Measurements from ENCODE around the gene ASB1. TPM values are rescaled to one million over a fixed set of nuclear protein-coding genes. Genes with fewer than 3 reads are reported as not detected.

The ASB1 gene
- total and polyA plus RNA-seq, 10 of the 15 experiments (the other 5 are each of a cell fraction or from before 2014, with no cell fraction given) = 5.2 to 31.2 (median 25.8) TPM

DNA sequence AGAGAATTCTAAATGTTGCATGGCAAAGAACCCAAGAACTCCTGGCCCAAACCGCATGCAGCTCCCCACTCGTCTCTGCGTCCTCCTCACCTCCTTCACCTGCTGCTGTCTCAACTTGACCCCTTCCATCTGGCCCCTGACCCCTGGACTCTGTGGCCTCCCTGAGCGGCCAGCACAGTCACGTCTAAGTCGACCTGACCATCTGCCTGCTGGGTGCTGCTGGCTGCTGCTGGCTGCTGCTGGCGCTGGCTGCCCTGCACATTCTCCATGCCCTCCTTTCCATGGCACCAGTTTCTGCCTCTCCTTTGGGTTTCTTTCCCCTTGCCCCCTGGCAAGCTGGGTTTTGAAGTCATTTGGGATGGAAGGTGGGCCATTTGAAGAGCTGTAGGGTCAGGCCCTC, 30.1 kb upstream of the ASB1 start (continued):
- TF ChIP-seq RB1 (IDR thresholded peaks at IDR 0.05; ENCODE audit: borderline replicate concordance) (no peak), HDAC6 (IDR thresholded peaks at IDR 0.05; ENCODE audit: unreplicated experiment) (no peak), DPF2 (IDR thresholded peaks at IDR 0.05) (no peak), TCF7 (IDR thresholded peaks at IDR 0.05; ENCODE audit: borderline replicate concordance) (no peak), MYB (IDR thresholded peaks at IDR 0.05; ENCODE audit: borderline replicate concordance, low read depth, low read length) (no peak), CEBPB (IDR thresholded peaks at IDR 0.05; ENCODE audit: borderline replicate concordance in 1 of 2, low read depth in 2 of 2, low read length in 2 of 2) (no peak)
- TF ChIP-seq, protein P1, sequence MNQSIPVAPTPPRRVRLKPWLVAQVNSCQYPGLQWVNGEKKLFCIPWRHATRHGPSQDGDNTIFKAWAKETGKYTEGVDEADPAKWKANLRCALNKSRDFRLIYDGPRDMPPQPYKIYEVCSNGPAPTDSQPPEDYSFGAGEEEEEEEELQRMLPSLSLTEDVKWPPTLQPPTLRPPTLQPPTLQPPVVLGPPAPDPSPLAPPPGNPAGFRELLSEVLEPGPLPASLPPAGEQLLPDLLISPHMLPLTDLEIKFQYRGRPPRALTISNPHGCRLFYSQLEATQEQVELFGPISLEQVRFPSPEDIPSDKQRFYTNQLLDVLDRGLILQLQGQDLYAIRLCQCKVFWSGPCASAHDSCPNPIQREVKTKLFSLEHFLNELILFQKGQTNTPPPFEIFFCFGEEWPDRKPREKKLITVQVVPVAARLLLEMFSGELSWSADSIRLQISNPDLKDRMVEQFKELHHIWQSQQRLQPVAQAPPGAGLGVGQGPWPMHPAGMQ (IDR thresholded peaks at IDR 0.05; ENCODE audit: borderline replicate concordance) = no peak
- TF ChIP-seq, protein P2, sequence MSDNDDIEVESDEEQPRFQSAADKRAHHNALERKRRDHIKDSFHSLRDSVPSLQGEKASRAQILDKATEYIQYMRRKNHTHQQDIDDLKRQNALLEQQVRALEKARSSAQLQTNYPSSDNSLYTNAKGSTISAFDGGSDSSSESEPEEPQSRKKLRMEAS (IDR thresholded peaks at IDR 0.05; ENCODE audit: low read depth, low read length) = no peak

DNA sequence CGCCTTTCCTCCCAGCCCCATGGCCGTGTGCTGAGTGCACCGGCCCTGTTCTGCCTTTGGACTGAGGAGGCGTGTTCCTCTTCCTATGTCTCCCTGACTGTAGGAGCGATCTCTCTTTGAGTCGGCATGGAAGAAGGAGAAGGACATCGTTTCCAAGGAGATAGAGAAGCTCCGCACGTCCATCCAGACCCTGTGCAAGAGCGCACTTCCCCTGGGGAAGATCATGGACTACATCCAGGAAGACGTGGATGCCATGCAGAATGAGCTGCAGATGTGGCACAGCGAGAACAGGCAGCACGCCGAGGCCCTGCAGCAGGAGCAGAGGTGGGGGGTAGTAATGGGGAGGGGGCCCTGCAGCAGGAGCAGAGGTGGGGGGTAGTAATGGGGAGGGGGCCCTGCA, 29.4 kb upstream of the ASB1 start:
- TF ChIP-seq BMI1 (IDR thresholded peaks at IDR 0.05; ENCODE audit: borderline replicate concordance) = no peak
- RAD21 ChIA-PET (ENCODE audit: unreplicated experiment) = no interaction called here
- Histone ChIP-seq H3K4me1 (ENCODE audit: control insufficient read depth, insufficient read depth, low read length) (no peaks in the 10 kb centered on the region), H3K27ac (ENCODE audit: control insufficient read depth, insufficient read depth) (no peak overlapping the region), H3K27me3 (replicated peaks in 1 of 2; ENCODE audit: control insufficient read depth in 2 of 2, insufficient read depth in 2 of 2, low read length in 1 of 2) (no peaks in the 10 kb centered on the region), H4K20me1 (ENCODE audit: control insufficient read depth, insufficient read depth) (no peaks in the 10 kb centered on the region), H3K79me2 (ENCODE audit: control insufficient read depth, insufficient read depth, low read length) (no peaks in the 10 kb centered on the region), H2AFZ (ENCODE audit: control insufficient read depth, low read depth, low read length) (no peak overlapping the region), H3K36me3 (ENCODE audit: control insufficient read depth in 2 of 2, insufficient read depth in 2 of 2, low read length in 1 of 2) (no peaks in the 10 kb centered on the region), H3K9ac (ENCODE audit: control insufficient read depth, insufficient read depth, low read length) (no peak overlapping the region), H3K9me3 (replicated peaks; ENCODE audit: control insufficient read depth, insufficient read depth, low read length) (no peaks in the 10 kb centered on the region), H3K4me3 (no peak overlapping the region), H3K4me2 (ENCODE audit: control insufficient read depth, insufficient read depth) (no peak overlapping the region)
- DNase-seq (ENCODE audit: low read depth, low spot score) = no peak
- ATAC-seq = no peak
- no TSS peak for BruUV-seq (replicated peaks)
- SMC1A ChIA-PET (ENCODE audit: uncharacterized antibody, unreplicated experiment) = no interaction called here
- in situ Hi-C loops (cut with MboI) = no loop called here
- POLR2A ChIA-PET = no interaction called here
- intact Hi-C loops (cut with micrococcal nuclease; ENCODE audit: unreplicated experiment) = no loop called here
- no peak for FAIRE-seq
- 88% methylated on average over 14 of the region's 14 CpGs for WGBS (ENCODE audit: insufficient coverage, insufficient replicate concordance, low lambda C conversion rate, missing lambda C conversion rate)
- CTCF ChIA-PET = no interaction called here

All from GM12878 (cell line).